K562 (cell line): ENCODE results near the gene CEP85L.

Experiments used
- EGR1 ChIP-seq: fragments of 450-650 bp; conservative IDR thresholded peaks from 2 replicates; pipeline ENCODE4 v1.6.1; 2017; ENCODE audit warnings: mild to moderate bottlenecking
- FOXK1 ChIP-seq: sonication (generic); formaldehyde crosslinking; IDR thresholded peaks from 2 replicates; pipeline ENCODE4 v1.8.0; 2022; ENCODE audit warnings: missing genetic modification reagents, mild to moderate bottlenecking, borderline replicate concordance
- MAFF ChIP-seq: IDR thresholded peaks from 2 replicates; pipeline ENCODE4 v1.6.1; 2012; ENCODE audit warnings: low read length, improper control_type of control experiment
- SMAD4 ChIP-seq: fragments of 250-450 bp; sonication (Bioruptor Pico); conservative IDR thresholded peaks from 2 replicates; pipeline ENCODE4 v1.8.0; 2021; ENCODE audit warnings: inconsistent platforms, mild to moderate bottlenecking, moderate library complexity
- ZNF561 ChIP-seq: fragments of 450-650 bp; formaldehyde crosslinking; conservative IDR thresholded peaks from 2 replicates; pipeline ENCODE4 v1.4.0; 2020; ENCODE audit warnings: mild to moderate bottlenecking, moderate library complexity
- ZNF583 ChIP-seq: fragments of 250-450 bp; sonication (Bioruptor Pico); IDR thresholded peaks from 2 replicates; pipeline ENCODE4 v1.4.0; 2020

- TF ChIP-seq EGR1 (no peak), ZNF583 (CRISPR knock-in tag) (no peak), MAFF (no peak), FOXK1 (no peak), ZNF561 (CRISPR knock-in tag) (no peak), SMAD4 (no peak)
These were observed 62.2 kb downstream of the CEP85L start for GRCh38 chr6:118589186-118589585.
